Loucy (cell line): Measurements from ENCODE around the gene FRMD4A.

Experiments
- H2AFZ ChIP-seq: fragments of 200-600 bp; sonication (generic); 2 replicates; pipeline ENCODE4 v1.6.0; 2016; ENCODE audit warnings: antibody characterized with exemption, mild to moderate bottlenecking, low read length, moderate library complexity
- H3F3A ChIP-seq: fragments of 200-600 bp; 2 replicates; pipeline ENCODE4 v1.6.0; 2016; ENCODE audit warnings: antibody characterized with exemption, low read depth, mild to moderate bottlenecking
- H3K27me3 ChIP-seq: fragments of 200-600 bp; sonication (generic); 2 replicates; pipeline ENCODE4 v1.6.1; 2014; ENCODE audit warnings: low read length, mild to moderate bottlenecking; ENCODE audit not compliant: insufficient read depth, poor library complexity, severe bottlenecking
- H3K36me3 ChIP-seq: fragments of 200-600 bp; sonication (generic); 2 replicates; pipeline ENCODE4 v1.6.1; 2016; ENCODE audit warnings: low read length; ENCODE audit not compliant: insufficient read depth
- H3K4me1 ChIP-seq: fragments of 200-600 bp; sonication (generic); 2 replicates; pipeline ENCODE4 v1.5.1; 2014; ENCODE audit warnings: low read length, mild to moderate bottlenecking; ENCODE audit not compliant: insufficient read depth, poor library complexity, severe bottlenecking
- H3K4me2 ChIP-seq: fragments of 200-600 bp; sonication (generic); 2 replicates; pipeline ENCODE4 v1.6.0; 2014; ENCODE audit warnings: antibody characterized with exemption, low read length, low read depth, mild to moderate bottlenecking; ENCODE audit not compliant: poor library complexity, severe bottlenecking
- H3K4me3 ChIP-seq: fragments of 200-600 bp; sonication (generic); 2 replicates; pipeline ENCODE4 v1.5.1; 2014; ENCODE audit warnings: low read length, mild to moderate bottlenecking, mixed read lengths; ENCODE audit not compliant: poor library complexity, severe bottlenecking
- H3K79me2 ChIP-seq: fragments of 200-600 bp; sonication (generic); 2 replicates; pipeline ENCODE4 v1.6.1; 2014; ENCODE audit warnings: low read length; ENCODE audit not compliant: insufficient read depth
- H3K9ac ChIP-seq: fragments of 200-600 bp; sonication (generic); 2 replicates; pipeline ENCODE4 v1.6.0; 2014; ENCODE audit warnings: mild to moderate bottlenecking, low read depth, low read length, moderate library complexity; ENCODE audit not compliant: poor library complexity, severe bottlenecking
- H3K9me2 ChIP-seq: fragments of 200-600 bp; sonication (generic); replicated peaks from 2 replicates; pipeline ENCODE4 v1.6.1; 2016; ENCODE audit warnings: low read depth, low read length, mixed read lengths
- H3K9me3 ChIP-seq: fragments of 200-600 bp; sonication (generic); 2 replicates; pipeline ENCODE4 v1.6.1; 2014; ENCODE audit warnings: mild to moderate bottlenecking, antibody characterized with exemption, low read length, low read depth; ENCODE audit not compliant: insufficient read depth
- H4K20me1 ChIP-seq: fragments of 200-600 bp; sonication (generic); 2 replicates; pipeline ENCODE4 v1.6.0; 2014; ENCODE audit warnings: antibody characterized with exemption, low read length, mild to moderate bottlenecking; ENCODE audit not compliant: insufficient read depth, poor library complexity, severe bottlenecking
- CTCF ChIP-seq: fragments of 200-600 bp; sonication (generic); conservative IDR thresholded peaks from 2 replicates; pipeline ENCODE4 v1.5.1; 2014; ENCODE audit warnings: mild to moderate bottlenecking, antibody characterized with exemption, low read length
- EZH2phosphoT487 ChIP-seq: fragments of 200-600 bp; IDR thresholded peaks from 2 replicates; pipeline ENCODE4 v1.6.1; 2018; ENCODE audit warnings: antibody characterized with exemption, mild to moderate bottlenecking, moderate library complexity, borderline replicate concordance

The FRMD4A gene

GRCh38 chr10:14311206-14311957, 19.3 kb downstream of the FRMD4A start:
- Histone ChIP-seq H3K79me2 (no peaks in the 10 kb centered on the region), H3K27me3 (no peaks in the 10 kb centered on the region), H3K9me2 (no peaks in the 10 kb centered on the region), H2AFZ (no peak overlapping the region), H3K36me3 (no peaks in the 10 kb centered on the region), H3K9me3 (no peaks in the 10 kb centered on the region), H3K4me3 (no peak overlapping the region), H3K9ac (no peak overlapping the region), H3F3A (no peaks in the 10 kb centered on the region), H3K4me2 (no peak overlapping the region), H3K4me1 (no peaks in the 10 kb centered on the region), H4K20me1 (no peaks in the 10 kb centered on the region)
- TF ChIP-seq CTCF (no peak), EZH2phosphoT487 (no peak)

GRCh38 chr10:14309593-14309992, 21.1 kb downstream of the FRMD4A start:
- no peaks in the 10 kb centered on the region for H3K27me3 ChIP-seq
- no peaks in the 10 kb centered on the region for H3K4me1 ChIP-seq
- H3K79me2 ChIP-seq: no peaks in the 10 kb centered on the region
- no peaks in the 10 kb centered on the region for H3K36me3 ChIP-seq
- no peak overlapping the region for H2AFZ ChIP-seq
- H3K9me2 ChIP-seq: no peaks in the 10 kb centered on the region
- H3K9ac ChIP-seq: no peak overlapping the region
- TF ChIP-seq EZH2phosphoT487 (no peak), CTCF (no peak)
- H3K4me3 ChIP-seq: no peak overlapping the region
- no peaks in the 10 kb centered on the region for H3K9me3 ChIP-seq
- no peaks in the 10 kb centered on the region for H3F3A ChIP-seq
- no peak overlapping the region for H3K4me2 ChIP-seq
- no peaks in the 10 kb centered on the region for H4K20me1 ChIP-seq

DNA sequence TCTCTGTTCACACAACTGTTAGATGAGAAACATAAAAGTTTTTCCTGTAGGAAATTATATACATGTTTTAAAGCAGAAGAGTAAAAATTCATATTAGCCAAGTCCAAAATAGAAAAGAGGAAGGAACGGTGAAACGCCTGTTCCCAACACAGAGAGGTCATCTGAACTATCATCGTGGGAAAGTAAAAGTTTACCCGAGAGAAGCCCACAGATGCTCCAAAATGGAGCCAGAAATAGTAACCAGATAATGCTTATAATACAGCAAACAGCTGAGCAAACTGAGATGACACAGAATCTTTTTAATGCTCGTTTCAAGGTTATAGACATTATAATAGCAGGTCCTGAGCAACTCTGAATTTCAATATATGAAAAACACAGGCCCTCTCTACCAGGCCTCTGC, 24.5 kb downstream of the FRMD4A start:
- no peak overlapping the region for H3K4me3 ChIP-seq
- H3K9ac ChIP-seq: no peak overlapping the region
- H3K36me3 ChIP-seq: no peaks in the 10 kb centered on the region
- no peaks in the 10 kb centered on the region for H3K79me2 ChIP-seq
- no peaks in the 10 kb centered on the region for H4K20me1 ChIP-seq
- no peaks in the 10 kb centered on the region for H3K9me3 ChIP-seq
- TF ChIP-seq CTCF (no peak), EZH2phosphoT487 (no peak)
- H3F3A ChIP-seq: no peaks in the 10 kb centered on the region
- H3K4me2 ChIP-seq: no peak overlapping the region
- no peaks in the 10 kb centered on the region for H3K9me2 ChIP-seq
- no peaks in the 10 kb centered on the region for H3K27me3 ChIP-seq
- H2AFZ ChIP-seq: no peak overlapping the region
- H3K4me1 ChIP-seq: no peaks in the 10 kb centered on the region
